Esophagus squamous epithelium (tissue), 4 donors: ENCODE results near the gene MTNR1A.

Source experiments
- CTCF ChIP-seq, 6 experiments: fragments of 450-650 bp in 4 of 6; fragments of 200-600 bp in 2 of 6; sonication (generic) in 2 of 6; IDR thresholded peaks; one replicate each; pipeline ENCODE4 v1.5.1; 2016 to 2019; ENCODE audit warnings: antibody characterized with exemption in 6 of 6, mild to moderate bottlenecking in 4 of 6, moderate library complexity in 4 of 6
- POLR2A ChIP-seq, 4 donors: fragments of 450-650 bp; IDR thresholded peaks; one replicate each; pipeline ENCODE4 v1.6.1; 2017; ENCODE audit warnings: antibody characterized with exemption in 4 of 4, mild to moderate bottlenecking in 4 of 4, moderate library complexity in 3 of 4

- TF ChIP-seq POLR2A (IDR thresholded peaks at IDR 0.05) (no peak), CTCF (IDR thresholded peaks at IDR 0.05) (no peak)
These were observed 30.8 kb upstream of the MTNR1A start for GRCh38 chr4:186586205-186586604.
